ENCODE measurements around the gene CFAP410.

CFAP410 gene

GRCh38 chr21:44282370-44282769, 56.8 kb downstream of the CFAP410 start:
- Histone ChIP-seq H3K4me3 (ENCODE audit: low read length) (no peak overlapping the region), H3K4me2 (ENCODE audit: low read length) (no peak overlapping the region), H3F3A (ENCODE audit: control insufficient read depth, insufficient read depth) (no peaks in the 10 kb centered on the region)

GRCh38 chr21:44281801-44282200, 57.4 kb downstream of the CFAP410 start:
- H3K4me2 ChIP-seq (ENCODE audit: low read length) = no peak overlapping the region
- H3K36me3 ChIP-seq (ENCODE audit: control insufficient read depth, low read length) = no peaks in the 10 kb centered on the region
- peaks cover 5% of the 10 kb centered on the region; the same call in 1 of the 2 replicates for H3K4me1 ChIP-seq (ENCODE audit: control insufficient read depth, low read length)
- H4K20me1 ChIP-seq (ENCODE audit: control insufficient read depth, insufficient read depth, low read depth, low read length) = no peaks in the 10 kb centered on the region
- peaks cover 14% of the 10 kb centered on the region for H3K27me3 ChIP-seq (ENCODE audit: control insufficient read depth, low read length)
- no peaks in the 10 kb centered on the region for H3K79me2 ChIP-seq (ENCODE audit: control insufficient read depth, low read length)
- H3K27ac ChIP-seq (ENCODE audit: low read depth, low read length) = no peak overlapping the region
- no peak for TF ChIP-seq CTCF (IDR thresholded peaks at IDR 0.05; ENCODE audit: low read depth, low read length, poor library complexity, severe bottlenecking)
- TF ChIP-seq EZH2phosphoT487 (IDR thresholded peaks at IDR 0.05; ENCODE audit: borderline replicate concordance, low read length) = no peak
- no peak overlapping the region for H3K4me3 ChIP-seq (ENCODE audit: low read length)
- H3F3A ChIP-seq (ENCODE audit: control insufficient read depth, insufficient read depth) = no peaks in the 10 kb centered on the region
- no peaks in the 10 kb centered on the region for H3K9me2 ChIP-seq (replicated peaks; ENCODE audit: control insufficient read depth, low read length)
- no peaks in the 10 kb centered on the region for H3K9me3 ChIP-seq (ENCODE audit: control insufficient read depth, insufficient read depth, low read length)

More at GRCh38 chr21:44282370-44282769, 56.8 kb downstream of the CFAP410 start:
- Histone ChIP-seq H3K9me2 (replicated peaks; ENCODE audit: control insufficient read depth, low read length) (no peaks in the 10 kb centered on the region), H3K9me3 (ENCODE audit: control insufficient read depth, insufficient read depth, low read length) (no peaks in the 10 kb centered on the region), H3K27me3 (ENCODE audit: control insufficient read depth, low read length) (peaks cover 17% of the 10 kb centered on the region), H4K20me1 (ENCODE audit: control insufficient read depth, insufficient read depth, low read depth, low read length) (no peaks in the 10 kb centered on the region), H3K4me1 (ENCODE audit: control insufficient read depth, low read length) (peaks cover 5% of the 10 kb centered on the region; the same call in 1 of the 2 replicates), H3K36me3 (ENCODE audit: control insufficient read depth, low read length) (no peaks in the 10 kb centered on the region), H3K79me2 (ENCODE audit: control insufficient read depth, low read length) (no peaks in the 10 kb centered on the region), H3K27ac (ENCODE audit: low read depth, low read length) (no peak overlapping the region)
- TF ChIP-seq EZH2phosphoT487 (IDR thresholded peaks at IDR 0.05; ENCODE audit: borderline replicate concordance, low read length) = no peak
- no peak for TF ChIP-seq CTCF (IDR thresholded peaks at IDR 0.05; ENCODE audit: low read depth, low read length, poor library complexity, severe bottlenecking)

- Histone ChIP-seq H3K4me3 (ENCODE audit: low read length) (no peak overlapping the region), H3K36me3 (ENCODE audit: control insufficient read depth, low read length) (no peaks in the 10 kb centered on the region), H3K4me1 (ENCODE audit: control insufficient read depth, low read length) (peaks cover 5% of the 10 kb centered on the region; the same call in 1 of the 2 replicates), H3K9me2 (replicated peaks; ENCODE audit: control insufficient read depth, low read length) (no peaks in the 10 kb centered on the region), H3K27me3 (ENCODE audit: control insufficient read depth, low read length) (peaks cover 17% of the 10 kb centered on the region), H3F3A (ENCODE audit: control insufficient read depth, insufficient read depth) (no peaks in the 10 kb centered on the region), H3K27ac (ENCODE audit: low read depth, low read length) (no peak overlapping the region), H4K20me1 (ENCODE audit: control insufficient read depth, insufficient read depth, low read depth, low read length) (no peaks in the 10 kb centered on the region), H3K79me2 (ENCODE audit: control insufficient read depth, low read length) (no peaks in the 10 kb centered on the region), H3K4me2 (ENCODE audit: low read length) (no peak overlapping the region), H3K9me3 (ENCODE audit: control insufficient read depth, insufficient read depth, low read length) (no peaks in the 10 kb centered on the region)
- TF ChIP-seq CTCF (IDR thresholded peaks at IDR 0.05; ENCODE audit: low read depth, low read length, poor library complexity, severe bottlenecking) = no peak
- no peak for TF ChIP-seq EZH2phosphoT487 (IDR thresholded peaks at IDR 0.05; ENCODE audit: borderline replicate concordance, low read length)
These were observed 59.6 kb downstream of the CFAP410 start for GRCh38 chr21:44279354-44280260.
